DMS 273 treated with DMSO at 0.1 percent for 48 hours (cell line): ENCODE results near the gene ST6GAL1.
"Not testable (repeated sequence)": the region's sequence is repeated elsewhere in the genome, so short reads cannot be mapped to it uniquely, and the experiment has no call there.

ENCODE experiments used
- DNase-seq: peaks from one replicate; lab custom pipeline; 2025; lab: John Stamatoyannopoulos, UW

The ST6GAL1 gene

GRCh38 chr3:186994000-186994955 is 64.0 kb downstream of the ST6GAL1 start:
- no peak for DNase-seq

DNA sequence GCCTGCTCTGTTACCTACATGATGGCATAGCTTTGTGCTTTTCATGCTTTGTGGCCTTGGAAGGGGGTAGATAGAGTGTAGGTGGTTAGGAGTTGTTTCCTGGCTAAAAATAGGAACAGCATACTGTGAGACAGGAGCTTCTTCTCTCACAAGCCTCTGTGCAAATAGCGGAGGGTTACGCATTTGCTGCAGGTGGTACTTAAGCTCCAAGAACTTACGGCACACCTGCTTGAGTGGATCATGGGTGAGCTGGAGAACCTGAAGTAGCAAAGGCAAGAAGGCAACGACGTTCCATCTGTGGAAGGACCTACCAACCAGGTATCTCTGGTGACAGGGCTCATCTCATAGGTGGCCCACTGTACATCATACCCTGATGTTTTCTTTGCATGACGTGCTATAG is 66.0 kb downstream of the ST6GAL1 start:
- DNase-seq = no peak

- no peak for DNase-seq
Observed at GRCh38 chr3:186997061-186997460, 66.7 kb downstream of the ST6GAL1 start.

DNA sequence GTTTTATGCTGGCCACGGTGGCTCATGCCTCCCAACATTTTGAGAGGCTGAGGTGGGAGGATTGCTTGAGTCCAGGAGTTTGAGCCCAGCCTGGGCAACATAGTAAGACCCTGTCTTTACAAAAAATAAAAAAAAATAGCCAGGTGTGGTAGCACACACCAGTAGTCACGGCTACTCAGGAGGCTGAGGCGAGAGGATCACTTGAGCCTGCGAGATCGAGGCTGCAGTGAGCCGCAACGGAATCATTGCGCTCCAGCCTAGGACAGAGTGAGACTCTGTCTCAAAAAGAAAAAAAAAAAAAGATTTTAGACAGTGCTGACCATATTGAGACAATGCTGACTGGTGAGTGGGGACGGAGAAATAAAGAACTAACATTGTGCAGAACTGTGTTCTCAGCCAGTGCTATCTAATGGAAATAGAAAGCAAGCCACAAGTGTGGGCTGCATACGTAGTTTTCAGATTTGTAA is 67.2 kb downstream of the ST6GAL1 start:
- DNase-seq = no peak

- no peak for DNase-seq
Observed at GRCh38 chr3:186998937-186999368, 68.6 kb downstream of the ST6GAL1 start.

- no peak for DNase-seq
Observed at GRCh38 chr3:187000711-187001151, 70.4 kb downstream of the ST6GAL1 start.

- DNase-seq = no peak
Observed at GRCh38 chr3:187002915-187003314, 72.6 kb downstream of the ST6GAL1 start.

DNA sequence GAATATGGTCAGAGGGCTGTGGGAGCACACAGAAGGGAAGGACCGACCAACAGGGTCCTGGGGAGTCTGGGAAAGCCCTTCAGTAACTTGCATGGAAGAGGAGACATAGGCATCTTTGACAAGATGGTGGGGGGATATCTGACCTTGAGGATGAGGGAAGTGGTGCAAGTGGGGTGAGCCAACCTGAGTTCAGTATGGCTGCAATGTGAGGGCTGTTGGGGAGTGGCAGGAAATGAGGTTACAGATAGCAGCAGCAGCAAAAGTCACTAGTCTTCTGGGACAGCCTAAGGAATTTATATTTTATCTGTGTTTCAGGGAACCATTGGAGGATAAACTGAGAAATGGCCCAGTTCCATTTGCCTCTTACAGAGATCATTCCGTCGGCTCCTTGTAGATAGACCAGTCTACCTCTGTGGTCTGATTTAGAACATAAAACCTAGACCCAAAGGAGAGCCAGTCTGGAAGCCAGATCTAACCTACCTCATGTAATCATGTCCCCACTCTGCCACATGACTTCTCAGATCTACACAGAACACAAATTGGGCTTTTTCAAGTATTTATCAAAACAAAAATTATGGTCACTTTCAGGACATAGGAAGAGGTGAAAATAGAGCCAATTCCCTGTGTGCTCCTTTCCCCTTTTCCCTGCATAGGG is 75.6 kb downstream of the ST6GAL1 start:
- DNase-seq = no peak

DNA sequence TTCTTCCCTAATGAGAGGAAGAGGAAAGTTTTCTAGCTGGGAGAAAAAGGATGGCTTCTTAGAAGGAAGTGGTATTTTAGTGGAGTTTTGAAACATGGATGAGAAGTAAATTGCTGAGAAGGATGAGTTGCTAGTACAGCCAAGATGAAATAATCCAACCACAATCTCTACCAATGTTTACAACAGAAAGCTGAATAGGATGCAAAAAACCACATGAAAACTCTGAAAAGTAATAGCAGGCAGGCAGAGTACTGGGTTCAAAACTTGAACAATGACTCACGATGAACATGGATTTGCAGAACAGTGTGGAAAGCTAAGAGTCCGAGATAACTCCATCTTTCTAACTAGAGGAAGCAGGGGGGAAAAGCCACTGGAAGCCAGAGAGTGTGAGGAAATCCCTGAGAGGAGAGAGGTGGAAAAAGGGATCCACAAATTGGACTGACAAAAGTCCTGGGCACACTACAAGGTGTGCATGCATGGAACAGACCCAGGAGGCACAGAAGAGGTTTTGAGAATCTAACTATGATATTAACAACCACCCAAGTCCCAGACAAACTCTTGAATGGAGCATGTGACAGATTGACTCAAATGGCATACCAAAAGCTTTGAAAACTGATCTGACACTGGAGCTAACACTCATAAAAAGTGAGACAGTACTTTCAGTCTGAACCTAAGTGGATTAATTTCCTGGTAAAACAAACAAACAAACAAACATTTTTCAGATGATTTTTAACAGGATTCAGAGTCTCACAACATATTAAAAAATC is 76.7 kb downstream of the ST6GAL1 start:
- no peak for DNase-seq

DNA sequence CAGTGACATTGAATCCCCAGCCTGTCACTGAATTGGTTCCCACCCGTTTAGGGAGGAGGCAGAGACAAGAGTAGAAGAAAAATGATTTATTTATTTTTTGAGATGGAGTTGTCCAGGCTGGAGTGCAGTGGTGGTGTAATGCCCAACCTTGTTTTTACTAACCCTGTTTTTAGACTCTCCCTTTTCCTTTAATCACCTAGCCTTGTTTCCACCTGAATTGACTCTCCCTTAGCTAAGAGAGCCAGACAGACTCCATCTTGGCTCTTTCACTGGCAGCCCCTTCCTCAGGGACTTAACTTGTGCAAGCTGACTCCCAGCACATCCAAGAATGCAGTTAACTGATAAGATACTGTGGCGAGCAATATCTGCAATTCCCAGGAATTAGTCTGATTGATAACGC is 80.1 kb downstream of the ST6GAL1 start:
- not testable (repeated sequence) for DNase-seq

- no peak for DNase-seq
Observed at GRCh38 chr3:187011915-187012314, 81.6 kb downstream of the ST6GAL1 start.

DNA sequence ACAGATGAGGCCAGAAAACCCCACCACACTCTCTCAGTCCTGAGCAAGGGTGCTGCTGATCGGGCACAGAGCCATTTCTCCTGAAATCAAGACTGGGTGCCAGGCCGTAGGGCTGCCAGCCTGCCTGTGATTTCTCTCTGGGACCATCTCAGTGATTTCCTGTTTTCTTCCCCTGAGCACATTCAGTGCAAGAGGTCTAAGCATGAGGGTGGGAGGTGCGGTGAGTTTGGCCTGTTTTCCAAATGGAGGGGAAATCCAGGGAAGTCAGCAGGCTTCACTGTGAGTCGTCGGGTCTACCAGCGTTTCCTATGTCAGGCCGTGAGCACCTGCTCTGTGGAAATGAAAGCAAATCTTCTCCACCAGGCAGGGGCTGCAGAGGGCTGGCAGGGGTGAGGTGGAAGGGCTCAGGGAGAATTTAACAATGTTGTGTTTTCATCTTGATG is 82.3 kb downstream of the ST6GAL1 start:
- no peak for DNase-seq

DNA sequence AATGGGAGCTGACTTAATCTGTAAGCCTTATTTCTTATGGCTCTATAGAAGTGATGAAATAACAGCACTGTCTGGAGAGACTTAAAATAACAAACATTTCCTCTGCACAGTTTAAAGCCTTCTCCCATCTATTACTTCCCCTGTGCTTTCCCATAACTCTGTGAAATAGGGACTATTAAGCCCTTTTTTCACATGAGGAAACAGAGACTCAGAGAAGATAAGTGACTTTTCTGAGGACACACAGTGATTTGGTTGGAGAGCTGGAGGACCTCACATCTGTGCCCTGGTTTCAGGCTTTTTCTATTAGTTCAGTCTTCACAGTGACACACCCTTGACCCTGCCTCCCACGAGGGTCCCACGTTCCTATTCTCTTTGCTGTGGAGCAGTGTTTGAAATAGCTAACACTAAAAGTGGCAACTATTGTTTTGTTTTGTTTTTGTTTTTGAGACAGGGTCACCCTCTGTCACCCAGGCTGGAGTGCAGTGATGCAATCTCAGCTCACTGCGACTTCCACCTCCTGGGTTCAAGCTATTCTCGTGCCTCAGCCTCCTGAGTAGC is 82.9 kb downstream of the ST6GAL1 start:
- no peak for DNase-seq

DNA sequence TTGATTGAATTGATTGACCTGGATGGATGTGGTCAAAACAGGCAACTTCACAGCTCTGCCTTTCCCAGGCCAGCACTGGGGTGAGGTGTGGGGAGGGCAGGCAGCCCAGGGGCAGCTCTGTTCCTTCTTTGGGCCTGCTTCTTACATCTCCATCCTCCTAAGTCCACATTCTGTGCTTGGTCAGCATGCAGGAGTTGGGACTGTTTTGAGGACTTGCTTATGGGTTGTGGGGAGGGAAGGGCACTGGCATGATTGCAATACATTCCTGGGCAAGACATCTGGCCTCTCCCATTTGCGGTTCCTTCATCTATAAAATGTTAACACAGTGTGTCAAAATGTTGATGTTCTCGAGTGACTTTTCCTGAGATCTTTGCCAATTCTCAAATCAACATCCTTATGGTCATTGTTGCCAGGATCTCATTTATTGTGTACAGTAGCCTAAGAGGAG is 84.1 kb downstream of the ST6GAL1 start:
- DNase-seq = no peak

GRCh38 chr3:187015903-187016638 is 85.7 kb downstream of the ST6GAL1 start:
- DNase-seq = no peak

- DNase-seq = no peak
Observed at GRCh38 chr3:187016639-187017345, 86.5 kb downstream of the ST6GAL1 start.

DNA sequence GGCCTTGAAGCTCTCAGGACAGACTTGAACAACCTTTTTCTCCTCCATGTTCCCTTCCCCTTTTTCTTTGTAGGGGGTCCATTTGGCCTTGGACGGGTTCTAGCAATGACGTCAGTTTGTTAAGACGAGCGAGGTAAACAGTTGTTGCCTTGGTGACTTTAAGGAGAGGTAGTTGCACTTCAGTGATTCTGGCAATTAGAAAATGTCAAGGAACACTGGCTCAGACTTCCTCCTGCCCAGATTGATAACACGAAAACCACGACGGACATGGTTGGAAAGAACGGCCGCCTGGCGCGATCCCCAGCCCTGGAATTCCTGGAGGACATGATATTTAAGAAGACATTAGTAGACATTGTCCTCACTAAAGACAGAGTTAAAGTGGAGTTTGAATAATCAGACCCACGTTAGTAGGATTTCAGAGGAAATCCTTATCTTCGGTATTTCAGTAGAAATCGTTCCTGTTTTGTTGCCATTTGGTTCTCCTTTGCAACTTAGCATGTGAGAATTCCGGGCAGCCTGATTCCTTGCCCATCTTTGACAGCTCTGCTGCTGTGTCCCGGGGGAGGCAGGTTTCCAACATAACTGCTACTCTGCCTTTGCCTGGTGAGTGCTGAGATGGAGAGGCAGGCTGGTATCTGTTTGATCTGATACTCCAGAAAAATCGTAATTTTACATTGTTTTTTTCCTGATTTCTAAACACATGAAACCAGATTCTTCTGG is 87.3 kb downstream of the ST6GAL1 start:
- DNase-seq = no peak

DNA sequence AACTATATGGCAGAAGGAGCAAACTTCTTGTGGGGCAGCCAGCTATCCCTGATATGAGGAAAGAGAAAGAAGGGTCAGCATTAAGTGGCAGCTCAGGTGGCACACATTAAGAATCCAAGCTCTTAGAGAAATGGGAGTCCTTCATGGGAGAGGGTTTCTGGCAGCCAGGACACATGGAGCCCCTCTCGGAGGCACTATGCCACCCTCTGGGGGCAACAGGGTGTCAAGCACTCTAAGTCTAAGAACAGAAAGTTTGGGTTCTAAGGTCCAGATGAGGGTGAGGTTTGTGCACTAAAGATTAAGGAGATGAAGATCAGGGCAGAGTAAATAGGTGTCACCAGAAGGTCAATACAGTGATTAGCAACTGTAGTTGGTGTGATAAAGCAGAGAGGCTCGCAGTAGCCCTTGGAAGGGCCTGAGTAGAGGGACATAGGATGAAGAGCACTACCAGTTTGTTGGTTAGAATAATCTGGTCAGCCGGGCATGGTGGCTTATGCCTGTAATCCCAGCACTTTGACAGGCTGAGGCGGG is 89.3 kb downstream of the ST6GAL1 start:
- DNase-seq = no peak

GRCh38 chr3:187020376-187020775 is 90.0 kb downstream of the ST6GAL1 start:
- DNase-seq = no peak
